Measurements from ENCODE around the gene MGP. TPM values are rescaled to one million over a fixed set of nuclear protein-coding genes. Genes with fewer than 3 reads are reported as not detected.

The MGP gene
- total RNA-seq, 1 experiment from 2014 or later = 0.96 TPM

DNA sequence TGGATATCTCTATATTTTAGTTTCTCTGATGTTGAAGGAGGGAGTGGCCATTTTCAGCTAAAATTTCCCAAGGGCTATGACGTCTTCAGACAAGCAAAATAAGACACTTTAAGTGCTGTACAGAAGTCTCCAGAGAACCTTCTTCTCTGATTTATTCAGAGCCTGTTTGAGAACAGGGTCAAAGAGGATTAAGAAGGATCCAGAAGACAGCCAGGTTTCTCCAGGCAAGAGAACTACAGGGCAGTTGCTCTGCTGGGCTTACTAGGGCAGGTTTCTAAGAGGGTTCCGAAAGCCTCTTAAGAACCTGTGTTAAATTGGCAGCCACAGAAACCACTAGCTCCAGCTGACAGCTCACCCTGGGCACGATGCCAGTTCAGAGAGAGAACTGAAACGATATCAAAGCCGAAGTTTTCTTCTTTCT is 1.2 kb downstream of the MGP start:
- Mint-ChIP-seq H3K9me3 (no peaks in the 10 kb centered on the region), H3K36me3 (no peaks in the 10 kb centered on the region), H3K4me3 (no peak overlapping the region), H3K4me1 (peaks cover 11% of the 10 kb centered on the region), H3K27me3 (ENCODE audit: low read depth) (no peaks in the 10 kb centered on the region; the same call in 1 of the 2 replicates), H3K27ac (no peak overlapping the region)
- no peak for ATAC-seq
- ChIA-PET CTCF (interaction anchor here (1.5 kb wide), 1 partner anchor 9 kb away, joined by 6 read pairs; no protein-coding TSS in a partner anchor), POLR2A (no interaction called here)
- DNase-seq (ENCODE audit: low spot score) = no peak
- TF ChIP-seq, protein P1, sequence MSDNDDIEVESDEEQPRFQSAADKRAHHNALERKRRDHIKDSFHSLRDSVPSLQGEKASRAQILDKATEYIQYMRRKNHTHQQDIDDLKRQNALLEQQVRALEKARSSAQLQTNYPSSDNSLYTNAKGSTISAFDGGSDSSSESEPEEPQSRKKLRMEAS (CRISPR knock-in tag; IDR thresholded peaks at IDR 0.05) = no peak
- no peak for TF ChIP-seq STAT6 (CRISPR knock-in tag; conservative IDR thresholded peaks at IDR 0.05; ENCODE audit: low read depth)
- no peak for TF ChIP-seq FOXJ3 (CRISPR knock-in tag; IDR thresholded peaks at IDR 0.05; ENCODE audit: borderline replicate concordance)
- no peak for TF ChIP-seq OVOL2 (CRISPR knock-in tag; IDR thresholded peaks at IDR 0.05; ENCODE audit: borderline replicate concordance)
- no peak for TF ChIP-seq ATF1 (CRISPR knock-in tag; IDR thresholded peaks at IDR 0.05)
- no peak for TF ChIP-seq PRRX2 (CRISPR knock-in tag; IDR thresholded peaks at IDR 0.05)
- no peak for TF ChIP-seq CREM (CRISPR knock-in tag; IDR thresholded peaks at IDR 0.05)
- TF ChIP-seq FOXK1 (CRISPR knock-in tag; IDR thresholded peaks at IDR 0.05) = no peak
- TF ChIP-seq CBFB (CRISPR knock-in tag; IDR thresholded peaks at IDR 0.05; ENCODE audit: low read depth) = no peak
- no peak for TF ChIP-seq NR3C1 (CRISPR knock-in tag; conservative IDR thresholded peaks at IDR 0.05; ENCODE audit: low read depth)
- TF ChIP-seq, protein P2, sequence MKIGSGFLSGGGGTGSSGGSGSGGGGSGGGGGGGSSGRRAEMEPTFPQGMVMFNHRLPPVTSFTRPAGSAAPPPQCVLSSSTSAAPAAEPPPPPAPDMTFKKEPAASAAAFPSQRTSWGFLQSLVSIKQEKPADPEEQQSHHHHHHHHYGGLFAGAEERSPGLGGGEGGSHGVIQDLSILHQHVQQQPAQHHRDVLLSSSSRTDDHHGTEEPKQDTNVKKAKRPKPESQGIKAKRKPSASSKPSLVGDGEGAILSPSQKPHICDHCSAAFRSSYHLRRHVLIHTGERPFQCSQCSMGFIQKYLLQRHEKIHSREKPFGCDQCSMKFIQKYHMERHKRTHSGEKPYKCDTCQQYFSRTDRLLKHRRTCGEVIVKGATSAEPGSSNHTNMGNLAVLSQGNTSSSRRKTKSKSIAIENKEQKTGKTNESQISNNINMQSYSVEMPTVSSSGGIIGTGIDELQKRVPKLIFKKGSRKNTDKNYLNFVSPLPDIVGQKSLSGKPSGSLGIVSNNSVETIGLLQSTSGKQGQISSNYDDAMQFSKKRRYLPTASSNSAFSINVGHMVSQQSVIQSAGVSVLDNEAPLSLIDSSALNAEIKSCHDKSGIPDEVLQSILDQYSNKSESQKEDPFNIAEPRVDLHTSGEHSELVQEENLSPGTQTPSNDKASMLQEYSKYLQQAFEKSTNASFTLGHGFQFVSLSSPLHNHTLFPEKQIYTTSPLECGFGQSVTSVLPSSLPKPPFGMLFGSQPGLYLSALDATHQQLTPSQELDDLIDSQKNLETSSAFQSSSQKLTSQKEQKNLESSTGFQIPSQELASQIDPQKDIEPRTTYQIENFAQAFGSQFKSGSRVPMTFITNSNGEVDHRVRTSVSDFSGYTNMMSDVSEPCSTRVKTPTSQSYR (CRISPR knock-in tag; IDR thresholded peaks at IDR 0.05) = no peak
- TF ChIP-seq, protein P3, sequence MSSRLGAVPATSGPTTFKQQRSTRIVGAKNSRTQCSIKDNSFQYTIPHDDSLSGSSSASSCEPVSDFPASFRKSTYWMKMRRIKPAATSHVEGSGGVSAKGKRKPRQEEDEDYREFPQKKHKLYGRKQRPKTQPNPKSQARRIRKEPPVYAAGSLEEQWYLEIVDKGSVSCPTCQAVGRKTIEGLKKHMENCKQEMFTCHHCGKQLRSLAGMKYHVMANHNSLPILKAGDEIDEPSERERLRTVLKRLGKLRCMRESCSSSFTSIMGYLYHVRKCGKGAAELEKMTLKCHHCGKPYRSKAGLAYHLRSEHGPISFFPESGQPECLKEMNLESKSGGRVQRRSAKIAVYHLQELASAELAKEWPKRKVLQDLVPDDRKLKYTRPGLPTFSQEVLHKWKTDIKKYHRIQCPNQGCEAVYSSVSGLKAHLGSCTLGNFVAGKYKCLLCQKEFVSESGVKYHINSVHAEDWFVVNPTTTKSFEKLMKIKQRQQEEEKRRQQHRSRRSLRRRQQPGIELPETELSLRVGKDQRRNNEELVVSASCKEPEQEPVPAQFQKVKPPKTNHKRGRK (CRISPR knock-in tag; IDR thresholded peaks at IDR 0.05; ENCODE audit: borderline replicate concordance) = no peak
- no peak for TF ChIP-seq SMAD3 (CRISPR knock-in tag; IDR thresholded peaks at IDR 0.05; ENCODE audit: borderline replicate concordance)
- no peak for TF ChIP-seq IRF2 (CRISPR knock-in tag; IDR thresholded peaks at IDR 0.05; ENCODE audit: borderline replicate concordance, low read depth)
- TF ChIP-seq, protein P4, sequence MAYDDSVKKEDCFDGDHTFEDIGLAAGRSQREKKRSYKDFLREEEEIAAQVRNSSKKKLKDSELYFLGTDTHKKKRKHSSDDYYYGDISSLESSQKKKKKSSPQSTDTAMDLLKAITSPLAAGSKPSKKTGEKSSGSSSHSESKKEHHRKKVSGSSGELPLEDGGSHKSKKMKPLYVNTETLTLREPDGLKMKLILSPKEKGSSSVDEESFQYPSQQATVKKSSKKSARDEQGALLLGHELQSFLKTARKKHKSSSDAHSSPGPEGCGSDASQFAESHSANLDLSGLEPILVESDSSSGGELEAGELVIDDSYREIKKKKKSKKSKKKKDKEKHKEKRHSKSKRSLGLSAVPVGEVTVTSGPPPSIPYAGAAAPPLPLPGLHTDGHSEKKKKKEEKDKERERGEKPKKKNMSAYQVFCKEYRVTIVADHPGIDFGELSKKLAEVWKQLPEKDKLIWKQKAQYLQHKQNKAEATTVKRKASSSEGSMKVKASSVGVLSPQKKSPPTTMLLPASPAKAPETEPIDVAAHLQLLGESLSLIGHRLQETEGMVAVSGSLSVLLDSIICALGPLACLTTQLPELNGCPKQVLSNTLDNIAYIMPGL (CRISPR knock-in tag; IDR thresholded peaks at IDR 0.05) = no peak
- TF ChIP-seq ETV6 (CRISPR knock-in tag; IDR thresholded peaks at IDR 0.05) = no peak
- TF ChIP-seq SP1 (CRISPR knock-in tag; conservative IDR thresholded peaks at IDR 0.05) = no peak
- no peak for TF ChIP-seq MXD4 (CRISPR knock-in tag; IDR thresholded peaks at IDR 0.05; ENCODE audit: borderline replicate concordance)
- TF ChIP-seq, protein P5, sequence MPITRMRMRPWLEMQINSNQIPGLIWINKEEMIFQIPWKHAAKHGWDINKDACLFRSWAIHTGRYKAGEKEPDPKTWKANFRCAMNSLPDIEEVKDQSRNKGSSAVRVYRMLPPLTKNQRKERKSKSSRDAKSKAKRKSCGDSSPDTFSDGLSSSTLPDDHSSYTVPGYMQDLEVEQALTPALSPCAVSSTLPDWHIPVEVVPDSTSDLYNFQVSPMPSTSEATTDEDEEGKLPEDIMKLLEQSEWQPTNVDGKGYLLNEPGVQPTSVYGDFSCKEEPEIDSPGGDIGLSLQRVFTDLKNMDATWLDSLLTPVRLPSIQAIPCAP (CRISPR knock-in tag; IDR thresholded peaks at IDR 0.05) = no peak

Measured in WTC11 (cell line).